Aorta (tissue), 5 donors: Measurements from ENCODE around the gene KRTAP5-6. TPM values are rescaled to one million over a fixed set of nuclear protein-coding genes. Genes with fewer than 3 reads are reported as not detected.

ENCODE experiments used
- ATAC-seq: fragments of 200-7000 bp; cut with Tn5 transposase; one replicate; pipeline ENCODE4 v1.9.1; 2022; ENCODE audit warnings: moderate library complexity; ENCODE audit not compliant: low FRiP score
- DNase-seq, 2 donors: peaks; one replicate each; pipeline ENCODE4 v3.0.0-alpha.2; 2020
- H3K27ac ChIP-seq, 2 donors: one replicate each; pipeline ENCODE4 v1.5.1; 2013; ENCODE audit warnings: low read length in 2 of 2, mild to moderate bottlenecking in 2 of 2, moderate library complexity in 2 of 2, control low read depth in 1 of 2, inconsistent platforms in 1 of 2, low read depth in 1 of 2
- H3K27me3 ChIP-seq, 2 donors: one replicate each; pipeline ENCODE4 v1.6.1; 2013; ENCODE audit warnings: control low read depth in 1 of 2, low read length in 1 of 2, mild to moderate bottlenecking in 1 of 2, moderate library complexity in 1 of 2; ENCODE audit not compliant: insufficient read depth in 2 of 2, control insufficient read depth in 1 of 2
- H3K36me3 ChIP-seq, 2 donors: one replicate each; pipeline ENCODE4 v1.6.1; 2013; ENCODE audit warnings: control low read depth in 1 of 2, low read length in 1 of 2, mild to moderate bottlenecking in 1 of 2; ENCODE audit not compliant: insufficient read depth in 2 of 2, control insufficient read depth in 1 of 2
- H3K4me1 ChIP-seq, 2 donors: one replicate each; pipeline ENCODE4 v1.6.1; 2013; ENCODE audit warnings: low read length in 2 of 2, control low read depth in 1 of 2, mild to moderate bottlenecking in 1 of 2, moderate library complexity in 1 of 2; ENCODE audit not compliant: insufficient read depth in 2 of 2, control insufficient read depth in 1 of 2
- H3K4me3 ChIP-seq, 2 donors: one replicate each; pipeline ENCODE4 v1.5.1; 2013; ENCODE audit warnings: low read length in 2 of 2, control low read depth in 1 of 2, mild to moderate bottlenecking in 1 of 2
- H3K9me3 ChIP-seq: one replicate; pipeline ENCODE4 v1.6.1; 2013; ENCODE audit warnings: mild to moderate bottlenecking, low read length; ENCODE audit not compliant: control insufficient read depth
- WGBS, 2 donors: extraction: QIAGEN DNeasy Blood & Tissue Kit; methylation state at CpG; one replicate each; pipeline ENCODE4 v1.1.7; 2013; 5-methylcytosine and 5-hydroxymethylcytosine counted together
- intact Hi-C, 2 donors: fragments of 100-400 bp; cut with DNase I; formaldehyde crosslinking; loops; one replicate each; pipeline versions ENCODE4 v1.14.2 to v1.15.0; 2022
- polyA plus RNA-seq, 2 donors: library from polyadenylated mRNA; stranded (reverse); fragments of 200-250 nt; gene quantifications; one replicate each; pipeline ENCODE4 v1.2.3, GENCODE V29; 2013
- total RNA-seq, 2 donors: library from RNA; stranded (reverse); fragmentation: NEBNext Ultra II Directional; extraction: Animal tissue kit (Norgen Biotek cat#: 25700); gene quantifications; one replicate each; pipeline ENCODE4 v1.2.1, GENCODE V29; 2021
- donor health status: healthy with polysubstance abuse.
- donor health status: Bipolar disorder and iron deficiency.
- donor health status: DM: no; HTN: no; CAD: no.
- donor health status: DM: no; HTN: no; CAD: no.
- donor health status: DM: yes; HTN: yes; CAD: no.

Gene KRTAP5-6
- total and polyA plus RNA-seq, 4 donors: not detected

- H3K9me3 ChIP-seq: no peaks in the 10 kb centered on the region
- H3K4me3 ChIP-seq: no peak overlapping the region
Observed at GRCh38 chr11:1693327-1694063, 3.5 kb upstream of the KRTAP5-6 start.

GRCh38 chr11:1694064-1694845, 2.7 kb upstream of the KRTAP5-6 start:
- no peaks in the 10 kb centered on the region for H3K9me3 ChIP-seq
- 50 to 51% methylated on average over 45 of the region's 45 CpGs for WGBS, 2 donors
- H3K27me3 ChIP-seq: no peaks in the 10 kb centered on the region
- ATAC-seq: peak; percentile 97
- H3K4me1 ChIP-seq: no peaks in the 10 kb centered on the region
- peak; percentile 92 to 98 for DNase-seq
- no peak overlapping the region for H3K27ac ChIP-seq
- no peaks in the 10 kb centered on the region for H3K36me3 ChIP-seq
- H3K4me3 ChIP-seq: no peak overlapping the region
- intact Hi-C loops: loop anchor here (1.0 to 5.0 kb wide), 2 partner anchors 138 to 458 kb away; no protein-coding TSS in a partner anchor

More at GRCh38 chr11:1693327-1694063, 3.5 kb upstream of the KRTAP5-6 start:
- Histone ChIP-seq H3K36me3 (no peaks in the 10 kb centered on the region), H3K27me3 (no peaks in the 10 kb centered on the region), H3K4me1 (no peaks in the 10 kb centered on the region), H3K27ac (peak overlapping the region in 1 of 2 donors; percentile 21)
- DNase-seq (peak; percentile 83 to 92), ATAC-seq (peak; percentile 91)
- 14 to 15% methylated on average over 35 to 37 of the region's 37 CpGs for WGBS, 2 donors
- intact Hi-C loops: loop anchor here (1.0 to 5.0 kb wide), 4 partner anchors 43 to 459 kb away; no protein-coding TSS in a partner anchor

DNA sequence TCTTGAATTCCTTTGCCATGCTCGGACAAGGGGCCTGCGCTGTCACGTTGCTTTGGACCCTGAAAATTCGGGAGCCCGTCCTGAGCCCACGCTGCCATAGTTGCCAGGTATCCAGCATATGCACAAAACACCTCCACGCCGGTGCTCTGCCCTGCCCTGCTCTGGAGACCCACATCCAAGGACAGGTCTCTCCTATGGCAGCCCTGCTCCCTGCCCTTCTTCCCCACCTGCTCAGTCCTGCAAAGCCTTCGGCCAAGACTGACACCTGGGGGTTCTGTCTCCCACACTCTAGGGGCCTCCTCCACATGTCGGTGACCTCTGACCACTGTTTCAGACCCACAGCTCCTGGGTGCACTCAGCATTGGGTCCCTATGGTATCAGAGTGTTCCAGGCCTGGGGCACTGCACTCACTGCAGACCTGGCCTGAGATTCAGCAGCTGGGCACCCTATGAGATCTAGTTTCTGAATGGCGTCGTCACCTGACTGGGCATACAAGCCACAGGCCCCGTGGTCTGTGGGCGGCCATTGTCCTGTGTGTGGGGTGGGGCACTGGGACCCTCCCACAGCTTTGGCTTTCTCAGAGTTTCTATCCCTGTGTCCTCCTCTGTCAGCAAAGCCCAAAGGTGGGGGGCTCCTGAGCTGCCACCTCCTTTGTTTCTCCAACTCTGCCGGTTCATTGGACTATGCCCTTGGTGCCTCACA, 2.0 kb upstream of the KRTAP5-6 start:
- no peaks in the 10 kb centered on the region for H3K9me3 ChIP-seq
- ATAC-seq: no peak
- H3K4me1 ChIP-seq: no peaks in the 10 kb centered on the region
- H3K27ac ChIP-seq: no peak overlapping the region
- H3K4me3 ChIP-seq: no peak overlapping the region
- intact Hi-C loops: loop anchor here (1.0 to 5.0 kb wide), 3 partner anchors 52 to 457 kb away; no protein-coding TSS in a partner anchor
- no peaks in the 10 kb centered on the region for H3K36me3 ChIP-seq
- 86 to 94% methylated on average over 15 of the region's 15 CpGs for WGBS, 2 donors
- no peaks in the 10 kb centered on the region for H3K27me3 ChIP-seq
- no peak for DNase-seq

GRCh38 chr11:1695548-1696108, 1.4 kb upstream of the KRTAP5-6 start:
- WGBS, 2 donors: 97 to 98% methylated on average over 3 of the region's 3 CpGs
- H3K27ac ChIP-seq: no peak overlapping the region
- ATAC-seq: no peak
- H3K27me3 ChIP-seq: no peaks in the 10 kb centered on the region
- DNase-seq: no peak
- H3K9me3 ChIP-seq: no peaks in the 10 kb centered on the region
- H3K4me3 ChIP-seq: no peak overlapping the region
- intact Hi-C loops: loop anchor here in 1 of 2 donors (5.0 kb wide), 1 partner anchor 52 kb away; no protein-coding TSS in a partner anchor
- H3K4me1 ChIP-seq: no peaks in the 10 kb centered on the region
- H3K36me3 ChIP-seq: no peaks in the 10 kb centered on the region

DNA sequence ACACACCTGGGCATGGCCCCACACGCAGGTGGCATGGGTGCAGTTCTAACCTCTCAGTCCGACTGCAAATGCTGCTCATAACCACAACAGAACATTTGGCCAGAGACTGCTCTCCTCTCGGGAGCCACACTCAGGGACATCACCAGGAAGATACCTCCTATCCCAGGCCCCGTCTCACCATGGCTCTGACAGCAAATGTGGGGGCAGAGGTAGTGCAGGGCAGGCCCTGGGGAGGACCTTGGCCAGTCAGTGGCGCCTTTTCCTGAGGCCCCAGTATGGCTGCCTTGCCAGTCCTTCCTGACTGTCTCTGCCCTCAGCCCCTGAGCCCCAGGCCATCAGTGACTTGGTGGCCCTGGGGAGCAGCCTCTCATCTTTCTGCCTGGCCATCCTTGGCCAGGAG, 2.8 kb downstream of the KRTAP5-6 start:
- Histone ChIP-seq H3K4me1 (peaks cover 0 to 3% of the 10 kb centered on the region in 2 donors), H3K27me3 (no peaks in the 10 kb centered on the region), H3K4me3 (no peak overlapping the region), H3K27ac (no peak overlapping the region), H3K36me3 (no peaks in the 10 kb centered on the region), H3K9me3 (no peaks in the 10 kb centered on the region)
- DNase-seq (no peak), ATAC-seq (no peak)
- 90 to 93% methylated on average over 5 of the region's 5 CpGs for WGBS, 2 donors
- intact Hi-C loops: loop anchor here in 1 of 2 donors (5.0 kb wide), 1 partner anchor 48 kb away; no protein-coding TSS in a partner anchor

- Histone ChIP-seq H3K36me3 (no peaks in the 10 kb centered on the region), H3K27me3 (no peaks in the 10 kb centered on the region), H3K4me1 (peaks cover 0 to 3% of the 10 kb centered on the region in 2 donors), H3K9me3 (no peaks in the 10 kb centered on the region), H3K4me3 (no peak overlapping the region), H3K27ac (no peak overlapping the region)
- no peak for DNase-seq
- intact Hi-C loops: no loop called here
- ATAC-seq: no peak
- 82 to 87% methylated on average over 10 of the region's 10 CpGs for WGBS, 2 donors
Observed at GRCh38 chr11:1701091-1701807, 4.3 kb downstream of the KRTAP5-6 start.

DNA sequence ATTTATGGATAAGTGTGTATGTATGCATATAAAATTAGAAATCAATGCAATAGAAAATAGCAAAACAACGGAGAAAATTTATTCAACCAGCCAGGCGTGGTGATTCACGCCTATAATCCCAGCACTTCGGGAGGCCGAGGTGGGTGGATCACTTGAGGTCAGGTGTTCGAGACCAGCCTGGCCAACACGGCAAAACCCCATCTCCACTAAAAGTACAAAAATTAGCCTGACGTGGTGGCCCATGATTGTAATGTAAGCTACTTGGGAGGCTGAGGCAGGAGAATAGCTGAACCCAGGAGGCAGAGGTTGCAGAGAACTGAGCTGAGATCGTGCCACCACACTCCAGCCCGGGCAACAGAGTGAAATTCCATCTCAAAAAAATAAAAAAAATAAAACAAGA, 5.5 kb downstream of the KRTAP5-6 start:
- intact Hi-C loops: no loop called here
- no peak for DNase-seq
- no peak overlapping the region for H3K27ac ChIP-seq
- H3K36me3 ChIP-seq: no peaks in the 10 kb centered on the region
- no peak overlapping the region for H3K4me3 ChIP-seq
- ATAC-seq: no peak
- H3K4me1 ChIP-seq: peaks cover 0 to 3% of the 10 kb centered on the region in 2 donors
- no peaks in the 10 kb centered on the region for H3K27me3 ChIP-seq
- WGBS, 2 donors: 84 to 96% methylated on average over 10 of the region's 10 CpGs
- H3K9me3 ChIP-seq: no peaks in the 10 kb centered on the region

- intact Hi-C loops: no loop called here
- H3K36me3 ChIP-seq: no peaks in the 10 kb centered on the region
- no peak overlapping the region for H3K4me3 ChIP-seq
- no peaks in the 10 kb centered on the region for H3K27me3 ChIP-seq
- ATAC-seq: no peak
- H3K9me3 ChIP-seq: no peaks in the 10 kb centered on the region
- 92 to 93% methylated on average over 6 of the region's 6 CpGs for WGBS, 2 donors
- H3K27ac ChIP-seq: no peak overlapping the region
- no peak for DNase-seq
- H3K4me1 ChIP-seq: peaks cover 0 to 3% of the 10 kb centered on the region in 2 donors
Observed at GRCh38 chr11:1703146-1703545, 6.2 kb downstream of the KRTAP5-6 start.
